Activated CD4-positive, alpha-beta T cell treated with anti-CD3 and anti-CD28 coated beads, Interleukin-2, amount 10 ng/mL, durations not matched to agents 7 days and 5 days (primary cell): ENCODE results near the gene DENND4A. TPM values are rescaled to one million over a fixed set of nuclear protein-coding genes. Genes with fewer than 3 reads are reported as not detected.

ENCODE experiments used
- CTCF ChIA-PET: fragments of 350-600 bp; sonication (Branson Sonifier 250); formaldehyde crosslinking; loops from one replicate; lab custom pipeline; 2021; ENCODE audit warnings: antibody characterized with exemption; lab: Charles Lee
- POLR2A ChIA-PET: fragments of 350-600 bp; sonication (Branson Sonifier 250); formaldehyde crosslinking; loops from one replicate; lab custom pipeline; 2021; ENCODE audit warnings: antibody characterized with exemption; lab: Charles Lee
- DNase-seq: peaks from one replicate; pipeline ENCODE4 v3.0.0-alpha.2; 2020
- H3K27ac Mint-ChIP-seq: one replicate; pipeline ENCODE4 v1.8.0; 2021; ENCODE audit warnings: mild to moderate bottlenecking, moderate library complexity, mixed read lengths
- H3K27me3 Mint-ChIP-seq: one replicate; pipeline ENCODE4 v1.8.0; 2021; ENCODE audit warnings: mixed read lengths
- H3K36me3 Mint-ChIP-seq: one replicate; pipeline ENCODE4 v1.8.0; 2021; ENCODE audit warnings: low read depth, mixed read lengths
- H3K4me1 Mint-ChIP-seq: one replicate; pipeline ENCODE4 v1.8.0; 2021; ENCODE audit warnings: mixed read lengths
- H3K4me3 Mint-ChIP-seq: one replicate; pipeline ENCODE4 v1.8.0; 2021; ENCODE audit warnings: mild to moderate bottlenecking, moderate library complexity, mixed read lengths
- H3K9me3 Mint-ChIP-seq: one replicate; pipeline ENCODE4 v1.8.0; 2021; ENCODE audit warnings: mixed read lengths
- microRNA-seq: library from miRNA; unstranded; fragments of <30 nt; microRNA quantifications from one replicate; pipeline ENCODE4 v1.2.0, GENCODE V29; 2021; ENCODE audit warnings: borderline microRNAs expressed, borderline replicate concordance
- total RNA-seq, 2 experiments: library from RNA; stranded (reverse); gene quantifications; one replicate each; pipeline ENCODE4 v1.2.3, GENCODE V29; 2021

DENND4A gene
- total RNA-seq, 2 experiments from 2014 or later, result 30.9 to 40.2 TPM

- peaks cover 39% of the 10 kb centered on the region for H3K4me1 Mint-ChIP-seq
- no peak for DNase-seq
- no peaks in the 10 kb centered on the region for H3K27me3 Mint-ChIP-seq
- CTCF ChIA-PET, result interaction anchor here (1.0 to 2.2 kb wide), 3 partner anchors 60 to 257 kb away, joined by 3 to 8 read pairs (median 7); partner anchors contain the start of gene RAB11A
- peak overlapping the region; percentile 87 for H3K4me3 Mint-ChIP-seq
- POLR2A ChIA-PET, result interaction anchor here (0.7 kb wide), 1 partner anchor 145 kb away, joined by 3 read pairs; no protein-coding TSS in a partner anchor
- H3K27ac Mint-ChIP-seq, result peak overlapping the region; percentile 90
- H3K36me3 Mint-ChIP-seq, result no peaks in the 10 kb centered on the region
- no peaks in the 10 kb centered on the region for H3K9me3 Mint-ChIP-seq
Observed at GRCh38 chr15:65611888-65612615, 180.0 kb downstream of the DENND4A start.

GRCh38 chr15:65610871-65611718, 181.0 kb downstream of the DENND4A start, which contains the start of gene INTS14:
Gene INTS14 (minus strand): TSS chr15:65611131. CDS start chr15:65607380, 3,751 bp downstream.
- peaks cover 39% of the 10 kb centered on the region for H3K4me1 Mint-ChIP-seq
- DNase-seq, result peak; percentile 92
- peak within 1 kb of the TSS; percentile 87 for H3K4me3 Mint-ChIP-seq
- no peaks in the 10 kb centered on the region for H3K27me3 Mint-ChIP-seq
- peak within 1 kb of the TSS; percentile 90 for H3K27ac Mint-ChIP-seq
- no peaks in the 10 kb centered on the region for H3K36me3 Mint-ChIP-seq
- no peaks in the 10 kb centered on the region for H3K9me3 Mint-ChIP-seq
- ChIA-PET CTCF (interaction anchor here (0.5 to 2.2 kb wide), 14 partner anchors 9 to 891 kb away, joined by 3 to 8 read pairs (median 4); partner anchors contain the start of genes DPP8, RAB11A and SLC24A1), POLR2A (no interaction called here)

Small RNA genes lying within 50 kb of the gene (microRNA-seq; reads per million reads assigned to microRNA genes)
- gene MIR4511, result not detected

Other genes with a start within 250 kb of the DENND4A start
- gene INTS14, start 181.2 kb downstream of the DENND4A start, total RNA-seq, result 10 to 100 TPM; 38.4 to 46.8 TPM
- gene SLC24A1, start 170.4 kb downstream of the DENND4A start, total RNA-seq, result 1 to 10 TPM; 4.3 to 5.4 TPM
- 100 to 1,000 TPM; 168 to 169 TPM for gene RAB11A, start 77.2 kb upstream of the DENND4A start, total RNA-seq